GOT3 (cell line): ENCODE results near the gene PPP1R1C.

Experiments used
- DNase-seq: peaks from one replicate; lab custom pipeline; 2025; ENCODE audit warnings: mixed read lengths; lab: John Stamatoyannopoulos, UW

The PPP1R1C gene

GRCh38 chr2:181972431-181973170 is 13.1 kb upstream of the PPP1R1C start:
- no peak for DNase-seq

DNA sequence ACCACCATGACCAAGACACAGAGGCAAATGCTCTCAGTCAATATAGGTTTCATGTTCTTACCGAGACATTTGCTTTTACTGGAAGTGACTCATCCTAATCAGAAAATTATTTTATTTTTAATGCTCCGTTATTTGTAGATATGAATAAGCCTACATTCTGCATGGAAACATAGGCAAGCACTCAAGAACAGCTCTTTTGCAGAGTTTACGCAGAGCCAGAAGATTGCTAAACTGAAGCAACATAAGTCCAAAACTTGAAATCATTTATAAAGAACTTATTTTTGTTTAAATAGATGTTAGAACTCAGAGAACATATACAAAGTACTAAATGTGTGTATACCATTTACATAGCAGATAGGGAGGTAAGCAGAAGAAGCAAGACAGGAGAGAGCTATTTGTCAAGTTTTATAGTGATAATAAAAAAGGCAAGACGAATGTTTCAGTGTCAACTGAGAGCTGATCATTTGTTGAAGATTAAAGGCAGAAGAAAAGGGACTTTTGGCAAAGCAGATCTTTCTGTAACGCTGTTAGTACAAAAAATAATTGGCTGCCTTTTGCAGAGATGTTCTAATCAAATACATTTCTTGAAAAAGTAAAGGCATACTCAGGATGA is 12.4 kb upstream of the PPP1R1C start:
- no peak for DNase-seq

GRCh38 chr2:181977661-181978350 is 7.8 kb upstream of the PPP1R1C start:
- no peak for DNase-seq

GRCh38 chr2:181978351-181979150 is 7.1 kb upstream of the PPP1R1C start:
- DNase-seq: no peak

DNA sequence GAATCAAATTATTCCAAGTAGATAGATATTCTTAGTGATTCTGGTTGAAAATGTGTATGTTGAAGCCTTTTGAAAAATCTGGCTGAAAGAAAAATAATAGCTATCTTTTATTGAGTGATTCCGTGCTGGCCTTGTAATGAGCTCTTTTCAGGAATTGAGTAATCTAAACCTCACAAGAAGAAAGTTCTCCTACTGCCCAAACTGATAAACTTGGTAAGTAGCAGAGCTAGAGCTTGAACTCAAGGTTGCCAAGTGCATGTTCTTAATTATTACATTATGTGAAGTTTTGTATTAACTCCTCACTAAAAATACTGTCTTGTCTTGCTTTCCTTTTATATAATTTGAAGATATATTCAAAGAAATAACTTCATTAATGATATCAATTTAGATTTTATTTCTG is 1.6 kb upstream of the PPP1R1C start:
- DNase-seq: no peak

GRCh38 chr2:181984814-181985631 is 630 bp upstream of the PPP1R1C start:
- DNase-seq: no peak

DNA sequence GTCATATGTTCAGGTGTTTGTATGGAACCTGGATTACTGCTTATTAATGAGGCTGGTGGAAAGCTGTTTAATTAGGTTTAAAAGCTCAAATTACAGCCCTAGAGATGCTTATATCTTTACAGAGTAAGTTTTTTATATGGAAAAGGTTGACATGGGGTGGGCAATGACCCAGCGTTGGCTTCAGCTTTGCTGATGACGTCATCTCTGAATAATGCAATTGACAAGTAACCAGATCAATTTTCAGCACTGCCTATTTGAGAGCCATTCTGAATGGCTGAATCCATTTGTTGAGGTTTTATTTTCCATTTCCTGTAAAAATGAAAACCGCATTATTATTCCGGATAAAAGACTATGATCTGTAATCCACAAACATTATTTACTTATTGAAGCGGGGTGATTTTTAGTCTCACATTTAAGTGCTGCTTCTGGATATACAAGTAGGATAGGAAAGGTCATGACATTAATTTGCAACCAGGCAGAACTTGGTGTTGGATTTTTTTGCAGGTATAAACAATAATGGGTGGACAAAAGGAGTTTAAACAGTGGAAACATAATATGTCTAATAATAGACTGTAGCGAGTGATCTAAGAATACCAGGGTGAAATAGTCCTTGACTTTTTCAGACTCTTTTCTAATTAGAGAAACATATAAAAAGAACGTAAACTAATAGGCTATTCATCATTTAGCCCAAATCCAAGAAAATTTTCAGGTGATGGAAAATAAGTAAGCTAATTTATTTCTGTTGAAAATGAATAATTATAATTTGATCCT is 2.7 kb downstream of the PPP1R1C start:
- DNase-seq: no peak

- DNase-seq: no peak
Observed at GRCh38 chr2:181989099-181989498, 3.4 kb downstream of the PPP1R1C start.

- DNase-seq: no peak
Observed at GRCh38 chr2:181991171-181991885, 5.7 kb downstream of the PPP1R1C start.

DNA sequence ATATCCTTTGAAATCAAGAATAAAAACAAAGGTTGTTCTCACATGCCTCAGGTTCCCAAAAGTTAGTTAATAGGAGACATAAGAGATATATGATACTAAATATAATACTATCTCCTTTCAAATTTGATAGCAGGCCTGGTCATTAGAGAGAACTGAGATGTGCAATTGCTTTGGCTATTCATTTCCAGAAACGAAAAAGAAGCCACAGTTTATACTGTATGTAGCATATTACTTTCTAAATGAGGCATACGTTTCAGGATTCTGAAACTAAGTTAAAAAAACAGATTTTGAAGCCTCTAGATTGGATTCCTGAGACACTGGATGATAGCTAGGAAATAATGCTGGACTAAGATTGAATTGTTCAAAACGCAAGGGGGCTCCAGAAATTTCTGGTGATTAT is 7.1 kb downstream of the PPP1R1C start:
- no peak for DNase-seq

GRCh38 chr2:181995289-181995688 is 9.6 kb downstream of the PPP1R1C start:
- DNase-seq: no peak

GRCh38 chr2:181998041-181998835 is 12.6 kb downstream of the PPP1R1C start:
- DNase-seq: no peak

DNA sequence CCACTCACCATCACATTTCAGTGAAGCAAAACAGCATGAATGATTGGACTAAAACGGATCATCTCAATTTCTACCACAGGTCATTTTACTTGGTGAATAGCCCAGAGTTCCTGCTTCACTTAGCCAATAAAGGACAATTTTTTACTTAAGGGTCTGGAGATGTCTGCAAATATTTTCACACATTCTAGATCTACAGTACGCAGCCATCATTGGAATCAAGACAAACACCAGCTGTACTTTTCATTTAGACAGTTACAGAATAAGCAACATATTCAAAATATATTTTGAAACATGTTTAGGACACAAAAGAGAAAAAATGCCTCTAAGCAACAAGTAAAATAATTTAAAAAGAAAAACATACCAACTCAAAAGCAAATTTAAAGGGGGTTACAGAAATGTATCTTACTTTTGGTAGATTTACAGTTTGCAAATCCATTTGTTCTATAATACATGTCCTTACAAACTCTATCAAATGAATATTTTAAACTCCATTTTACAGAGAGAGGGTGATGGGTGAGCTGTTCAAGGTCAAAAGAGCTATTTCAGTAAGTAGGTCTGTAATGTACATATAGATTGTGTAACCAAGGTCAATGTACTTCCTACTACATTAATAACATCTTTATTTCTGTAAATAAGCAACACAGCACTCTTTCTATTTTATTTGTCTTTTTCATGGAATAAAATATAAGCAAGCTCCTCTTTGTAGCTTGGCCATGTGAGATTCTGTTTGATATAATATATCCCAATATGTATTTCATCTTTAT is 13.4 kb downstream of the PPP1R1C start:
- DNase-seq: no peak

DNA sequence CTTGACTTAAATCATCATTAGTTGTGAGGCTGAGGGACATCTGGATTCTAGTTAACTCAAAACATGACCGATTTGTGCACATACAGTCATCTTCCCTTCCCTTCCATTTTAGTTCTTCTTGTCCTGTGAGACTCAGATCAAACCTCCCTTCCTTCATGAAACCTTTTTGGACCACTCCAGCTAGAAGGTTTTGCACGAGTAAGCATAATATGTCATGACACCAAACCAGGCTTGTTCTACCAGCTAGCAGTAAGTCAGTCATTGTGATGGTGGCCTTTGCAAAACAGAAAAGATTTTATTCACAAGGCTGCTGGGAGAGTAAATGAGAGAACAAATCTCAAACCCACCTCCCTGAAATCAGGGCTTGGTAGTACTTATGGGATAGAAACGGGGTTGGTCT is 14.3 kb downstream of the PPP1R1C start:
- no peak for DNase-seq

DNA sequence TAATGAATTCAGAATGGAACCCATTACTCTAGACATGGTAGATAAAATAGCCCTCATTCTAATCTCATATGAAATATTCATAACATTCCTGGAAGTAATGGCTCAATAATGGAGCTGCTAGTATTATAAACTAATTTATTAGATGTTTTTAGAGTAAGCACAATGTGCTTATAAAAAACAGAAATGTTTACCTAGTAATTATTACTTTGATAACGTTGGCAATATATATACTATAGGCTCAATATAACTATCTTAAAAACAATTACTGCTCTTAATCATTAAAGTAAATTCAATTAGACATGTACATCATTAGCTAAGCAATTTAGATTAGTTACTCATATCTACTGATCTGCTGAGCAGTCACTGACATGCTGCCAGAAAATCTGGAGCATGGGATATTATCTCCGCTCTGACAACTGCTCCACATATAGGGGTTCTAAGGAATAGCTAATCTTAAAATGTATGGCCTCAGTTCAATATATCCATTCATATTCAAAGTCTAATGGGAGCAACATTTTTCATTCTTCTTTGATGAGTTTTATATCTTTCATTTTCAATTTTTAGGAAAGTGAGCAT is 19.4 kb downstream of the PPP1R1C start:
- no peak for DNase-seq

- DNase-seq: no peak
Observed at GRCh38 chr2:182006595-182007341, 21.1 kb downstream of the PPP1R1C start.

DNA sequence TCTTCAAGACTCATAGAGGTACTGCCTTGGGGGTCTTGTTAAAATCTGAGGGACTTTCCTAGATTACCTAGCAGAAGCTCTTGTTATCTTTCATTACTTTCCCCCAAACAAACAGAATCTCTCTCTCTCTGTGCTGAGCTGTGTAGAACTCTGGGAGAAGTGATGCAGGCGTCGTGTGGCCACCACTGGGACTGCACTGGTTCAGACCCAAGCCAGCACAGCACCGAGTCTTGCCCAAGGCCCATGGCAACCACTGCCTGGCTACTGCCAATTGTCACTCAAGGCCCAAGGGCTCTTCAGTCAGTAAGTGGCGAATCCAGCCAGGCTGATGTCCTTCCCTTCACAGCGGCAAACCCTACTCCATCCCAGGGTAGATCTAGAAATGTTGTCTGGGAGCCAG is 28.6 kb downstream of the PPP1R1C start:
- no peak for DNase-seq
